CD4-positive, CD25-positive, alpha-beta regulatory T cell (primary cell): ENCODE results near the gene NXPH4. TPM values are rescaled to one million over a fixed set of nuclear protein-coding genes. Genes with fewer than 3 reads are reported as not detected.

ENCODE experiments used
- ATAC-seq, 2 donors: fragments of 150-1000 bp; cut with Tn5 transposase; one replicate each; pipeline ENCODE4 v1.10.0; 2021; ENCODE audit warnings: low read depth in 2 of 2, moderate number of reproducible peaks in 2 of 2, moderate library complexity in 1 of 2
- DNase-seq, 3 donors: peaks; one replicate each; pipeline versions ENCODE4 v3.0.0 to v3.0.0-alpha.2; 2012 to 2022; ENCODE audit warnings: mixed read lengths in 1 of 3
- H3K27ac ChIP-seq: one replicate; pipeline ENCODE4 v1.7.0; 2013; ENCODE audit warnings: mild to moderate bottlenecking, low read length; ENCODE audit not compliant: insufficient read depth, poor library complexity, severe bottlenecking
- H3K27me3 ChIP-seq: one replicate; pipeline ENCODE4 v1.7.0; 2013; ENCODE audit warnings: low read length; ENCODE audit not compliant: control insufficient read depth, insufficient read depth
- H3K36me3 ChIP-seq: one replicate; pipeline ENCODE4 v1.7.0; 2013; ENCODE audit warnings: mild to moderate bottlenecking, low read length, moderate library complexity; ENCODE audit not compliant: control insufficient read depth, insufficient read depth
- H3K4me1 ChIP-seq: 2 replicates; pipeline ENCODE4 v1.7.0; 2013; ENCODE audit warnings: mild to moderate bottlenecking, low read length; ENCODE audit not compliant: insufficient read depth, control insufficient read depth, poor library complexity, severe bottlenecking
- H3K4me3 ChIP-seq: one replicate; pipeline ENCODE4 v1.7.0; 2013; ENCODE audit warnings: low read depth, mild to moderate bottlenecking, low read length, moderate library complexity
- H3K9me3 ChIP-seq, 2 experiments: 1 replicate in 1 of 2; 2 replicates in 1 of 2; pipeline ENCODE4 v1.7.0; 2013; ENCODE audit warnings: low read length in 2 of 2, mild to moderate bottlenecking in 1 of 2, moderate library complexity in 1 of 2; ENCODE audit not compliant: control insufficient read depth in 2 of 2
- H3K27ac Mint-ChIP-seq, 3 donors: one replicate each; pipeline ENCODE4 v1.8.0; 2020 to 2022; ENCODE audit warnings: mild to moderate bottlenecking in 3 of 3, mixed read lengths in 3 of 3, moderate library complexity in 2 of 3
- H3K27me3 Mint-ChIP-seq: one replicate; pipeline ENCODE4 v1.8.0; 2022; ENCODE audit warnings: mild to moderate bottlenecking, mixed read lengths
- H3K36me3 Mint-ChIP-seq: one replicate; pipeline ENCODE4 v1.8.0; 2020; ENCODE audit warnings: mixed read lengths
- H3K4me1 Mint-ChIP-seq, 4 donors: one replicate each; pipeline ENCODE4 v1.8.0; 2020 to 2022; ENCODE audit warnings: mixed read lengths in 4 of 4, mild to moderate bottlenecking in 1 of 4
- H3K4me3 Mint-ChIP-seq, 4 donors: one replicate each; pipeline ENCODE4 v1.8.0; 2020 to 2022; ENCODE audit warnings: mild to moderate bottlenecking in 4 of 4, mixed read lengths in 4 of 4, moderate library complexity in 3 of 4
- H3K9me3 Mint-ChIP-seq, 7 donors: one replicate each; pipeline ENCODE4 v1.8.0; 2020 to 2022; ENCODE audit warnings: mixed read lengths in 7 of 7, mild to moderate bottlenecking in 3 of 7, moderate library complexity in 2 of 7
- polyA plus RNA-seq, 4 donors: library from polyadenylated mRNA; unstranded; fragments of 300-500 nt; fragmentation: Illumina TruSeq; gene quantifications; one replicate each; pipeline ENCODE4 v1.2.3, GENCODE V29; 2021
- total RNA-seq: library from RNA; stranded (reverse); gene quantifications from one replicate; pipeline ENCODE4 v1.2.3, GENCODE V29; 2022

NXPH4 gene
- total and polyA plus RNA-seq, 5 donors from 2014 or later, result 0.09 to 0.49 (median 0.29) TPM; not detected in 1

DNA sequence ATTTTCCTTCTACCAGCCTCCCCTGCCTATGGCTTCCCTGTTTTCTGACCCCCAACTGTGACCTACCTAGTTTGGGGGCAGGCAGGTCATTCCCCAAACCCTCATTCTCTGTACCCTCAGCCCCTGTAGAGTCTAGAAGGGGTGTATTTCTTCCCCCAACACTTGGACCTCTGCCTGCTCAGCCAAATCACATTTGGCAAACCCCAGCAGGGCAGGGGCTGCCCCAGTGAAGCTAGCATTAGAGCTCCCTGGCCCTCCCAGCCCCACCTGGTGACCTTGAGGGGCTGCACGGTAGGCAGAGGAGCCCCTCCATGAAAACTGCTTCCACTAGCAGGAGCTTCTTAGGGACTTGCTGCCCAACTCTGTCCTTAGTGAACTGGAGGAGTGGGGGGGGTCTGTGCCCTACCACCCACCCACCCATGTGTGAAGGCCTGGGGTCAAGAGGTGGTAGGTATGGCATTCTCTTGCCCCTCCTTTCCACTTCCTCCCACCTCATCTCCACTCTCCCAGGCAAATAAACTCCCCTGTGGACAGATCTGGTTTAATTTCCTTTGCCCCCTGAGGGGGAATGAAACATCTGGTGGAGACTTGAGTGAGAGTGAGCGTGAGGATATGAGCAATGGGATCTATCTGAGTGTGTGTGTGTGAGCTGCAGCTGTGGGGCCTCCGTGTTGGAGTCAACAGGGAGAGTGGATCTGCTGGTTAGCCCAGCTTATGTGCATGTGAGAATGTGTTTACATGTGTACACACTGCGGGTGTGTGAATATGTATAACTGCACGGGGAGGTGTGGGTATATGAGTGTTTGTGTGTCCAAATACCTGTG, 1.6 kb downstream of the NXPH4 start:
- H3K27me3 Mint-ChIP-seq, result peaks cover 85% of the 10 kb centered on the region
- H3K9me3 ChIP-seq, result no peaks in the 10 kb centered on the region
- peak overlapping the region in 1 of 3 donors; percentile 67 for H3K27ac Mint-ChIP-seq
- H3K9me3 Mint-ChIP-seq, result peaks cover 0 to 3% (median 0%) of the 10 kb centered on the region in 7 donors
- H3K27ac ChIP-seq, result no peak overlapping the region
- no peak for DNase-seq
- H3K36me3 Mint-ChIP-seq, result peaks cover 3% of the 10 kb centered on the region
- ATAC-seq, result no peak
- no peak overlapping the region for H3K4me3 ChIP-seq
- peak overlapping the region in 3 of 4 donors; percentile 48 to 83 (median 82) for H3K4me3 Mint-ChIP-seq
- H3K36me3 ChIP-seq, result no peaks in the 10 kb centered on the region
- peaks cover 47% of the 10 kb centered on the region for H3K4me1 ChIP-seq
- H3K27me3 ChIP-seq, result peaks cover 53% of the 10 kb centered on the region
- peaks cover 4 to 64% (median 38%) of the 10 kb centered on the region in 4 donors for H3K4me1 Mint-ChIP-seq

- H3K9me3 ChIP-seq, result no peaks in the 10 kb centered on the region
- H3K27ac ChIP-seq, result no peak overlapping the region
- peaks cover 0 to 3% (median 0%) of the 10 kb centered on the region in 7 donors for H3K9me3 Mint-ChIP-seq
- H3K27me3 Mint-ChIP-seq, result peaks cover 85% of the 10 kb centered on the region
- H3K4me1 Mint-ChIP-seq, result peaks cover 0 to 56% (median 30%) of the 10 kb centered on the region in 4 donors
- H3K4me3 Mint-ChIP-seq, result peak overlapping the region in 2 of 4 donors; percentile 41 to 83
- ATAC-seq (no peak), DNase-seq (no peak)
- H3K36me3 Mint-ChIP-seq, result peaks cover 3% of the 10 kb centered on the region
- H3K27me3 ChIP-seq, result peaks cover 50% of the 10 kb centered on the region
- H3K4me3 ChIP-seq, result no peak overlapping the region
- peaks cover 36% of the 10 kb centered on the region for H3K4me1 ChIP-seq
- no peaks in the 10 kb centered on the region for H3K36me3 ChIP-seq
- no peak overlapping the region for H3K27ac Mint-ChIP-seq
Observed at GRCh38 chr12:57219205-57219992, 2.8 kb downstream of the NXPH4 start.

- DNase-seq (no peak), ATAC-seq (no peak)
- Histone ChIP-seq H3K4me1 (peaks cover 38% of the 10 kb centered on the region), H3K9me3 (no peaks in the 10 kb centered on the region), H3K4me3 (no peak overlapping the region), H3K27me3 (peaks cover 44% of the 10 kb centered on the region), H3K36me3 (no peaks in the 10 kb centered on the region), H3K27ac (no peak overlapping the region)
- Mint-ChIP-seq H3K4me1 (peaks cover 0 to 52% (median 28%) of the 10 kb centered on the region in 4 donors), H3K36me3 (peaks cover 3% of the 10 kb centered on the region), H3K9me3 (peaks cover 0 to 3% (median 0%) of the 10 kb centered on the region in 7 donors), H3K27me3 (peaks cover 79% of the 10 kb centered on the region), H3K27ac (no peak overlapping the region), H3K4me3 (peak overlapping the region in 2 of 4 donors; percentile 41 to 42)
Observed at GRCh38 chr12:57219993-57220754, 3.6 kb downstream of the NXPH4 start.

- Histone ChIP-seq H3K27me3 (peaks cover 38% of the 10 kb centered on the region), H3K4me1 (peaks cover 38% of the 10 kb centered on the region), H3K9me3 (no peaks in the 10 kb centered on the region), H3K4me3 (no peak overlapping the region), H3K27ac (no peak overlapping the region), H3K36me3 (no peaks in the 10 kb centered on the region)
- DNase-seq (no peak), ATAC-seq (no peak)
- peaks cover 0 to 4% (median 0%) of the 10 kb centered on the region in 7 donors for H3K9me3 Mint-ChIP-seq
- H3K36me3 Mint-ChIP-seq, result peaks cover 3% of the 10 kb centered on the region
- peaks cover 0 to 51% (median 23%) of the 10 kb centered on the region in 4 donors for H3K4me1 Mint-ChIP-seq
- H3K27ac Mint-ChIP-seq, result no peak overlapping the region
- peak overlapping the region in 2 of 4 donors; percentile 11 to 27 for H3K4me3 Mint-ChIP-seq
- H3K27me3 Mint-ChIP-seq, result peaks cover 73% of the 10 kb centered on the region
Observed at GRCh38 chr12:57220770-57221168, 4.2 kb downstream of the NXPH4 start.

DNA sequence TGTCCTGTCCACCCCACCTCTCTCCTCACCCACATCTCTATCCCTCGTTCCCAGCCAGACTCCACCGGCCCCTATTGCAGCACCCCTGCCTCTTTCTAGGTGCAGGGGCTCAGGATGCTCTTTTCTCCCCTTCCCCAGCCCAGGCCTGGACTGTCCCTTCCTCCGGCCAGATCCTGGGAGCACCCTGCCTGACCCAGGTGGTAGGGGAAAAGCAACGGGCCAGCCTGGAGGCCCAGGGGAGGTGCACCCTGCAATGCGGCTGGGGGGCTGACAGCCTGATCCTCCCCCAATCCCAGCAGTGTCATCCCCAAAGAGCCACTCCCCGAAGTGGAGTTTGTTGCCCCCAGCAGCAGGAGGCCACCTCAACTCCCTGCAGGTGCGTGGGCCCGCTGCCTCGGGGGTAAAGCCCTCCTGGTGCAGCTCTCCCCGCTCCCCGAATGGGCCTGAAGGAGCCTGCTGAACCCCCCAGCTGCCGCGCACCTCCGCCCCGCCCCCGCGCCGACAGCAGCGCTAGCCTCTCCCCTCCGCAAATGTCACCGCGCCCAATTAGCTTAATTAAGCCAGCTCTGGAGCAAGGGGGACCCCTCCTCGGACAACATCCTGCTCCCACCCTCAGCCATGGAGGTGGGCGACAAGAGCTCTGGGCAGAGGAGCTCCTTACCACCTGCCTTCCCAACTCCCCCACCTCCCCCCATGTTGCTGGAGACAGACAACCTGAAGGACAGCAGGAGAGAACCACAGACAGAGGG, 4.7 kb downstream of the NXPH4 start:
- DNase-seq (no peak), ATAC-seq (no peak)
- H3K27ac Mint-ChIP-seq, result no peak overlapping the region
- Histone ChIP-seq H3K36me3 (no peaks in the 10 kb centered on the region), H3K9me3 (no peaks in the 10 kb centered on the region), H3K4me1 (peaks cover 36% of the 10 kb centered on the region), H3K27me3 (peaks cover 38% of the 10 kb centered on the region), H3K4me3 (no peak overlapping the region), H3K27ac (no peak overlapping the region)
- peaks cover 3% of the 10 kb centered on the region for H3K36me3 Mint-ChIP-seq
- peaks cover 71% of the 10 kb centered on the region for H3K27me3 Mint-ChIP-seq
- H3K4me3 Mint-ChIP-seq, result peak overlapping the region in 2 of 4 donors; percentile 11 to 27
- H3K9me3 Mint-ChIP-seq, result peaks cover 0 to 4% (median 0%) of the 10 kb centered on the region in 7 donors
- H3K4me1 Mint-ChIP-seq, result peaks cover 0 to 51% (median 23%) of the 10 kb centered on the region in 4 donors

DNA sequence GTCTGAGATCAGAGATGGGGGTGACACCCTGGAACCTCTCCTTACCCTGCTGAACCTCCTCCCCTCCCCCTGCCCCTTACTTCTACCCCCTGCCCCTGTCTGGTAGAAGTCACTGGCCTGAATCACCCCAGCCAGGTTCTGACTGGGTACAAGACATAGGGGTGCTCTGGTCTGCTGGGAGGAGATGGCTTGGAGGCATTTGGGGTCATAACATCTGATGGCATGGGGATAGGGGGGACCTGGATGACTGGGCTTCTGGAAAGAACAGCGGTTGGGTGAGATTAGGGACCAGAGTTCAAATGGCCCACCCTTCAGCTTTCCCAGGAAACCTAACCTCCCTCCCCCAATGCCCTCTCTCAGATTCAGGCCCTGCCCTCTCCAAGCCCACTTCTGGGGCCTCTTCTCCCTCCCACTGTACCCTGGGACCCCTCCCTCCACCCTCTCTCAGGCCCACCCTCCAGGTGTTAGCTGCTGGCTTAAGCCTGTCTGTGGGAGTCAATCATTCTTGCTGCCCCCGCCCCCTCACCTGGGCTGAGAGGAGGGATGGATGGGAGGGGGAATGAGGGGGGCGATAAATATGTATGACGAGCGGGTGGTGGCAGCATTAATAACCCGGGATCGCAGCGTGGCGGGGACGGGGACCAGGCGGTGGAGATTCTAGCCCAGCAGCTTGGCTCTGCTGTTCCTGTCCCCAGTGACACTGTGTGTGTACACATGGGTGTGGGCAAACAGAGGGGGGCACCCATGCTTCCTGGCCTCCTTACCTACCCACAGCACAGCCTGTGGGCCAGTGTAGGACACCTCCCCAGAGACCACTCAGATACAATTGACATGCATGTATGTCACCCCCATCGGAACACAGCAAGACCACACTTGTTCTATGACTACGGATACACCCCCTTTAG, 5.9 kb downstream of the NXPH4 start:
- ATAC-seq (no peak), DNase-seq (no peak)
- Histone ChIP-seq H3K9me3 (no peaks in the 10 kb centered on the region), H3K27ac (no peak overlapping the region), H3K36me3 (no peaks in the 10 kb centered on the region), H3K4me1 (peaks cover 31% of the 10 kb centered on the region), H3K4me3 (no peak overlapping the region), H3K27me3 (peaks cover 35% of the 10 kb centered on the region)
- H3K4me3 Mint-ChIP-seq, result peak overlapping the region in 1 of 4 donors; percentile 51
- peaks cover 5 to 56% (median 23%) of the 10 kb centered on the region in 4 donors for H3K4me1 Mint-ChIP-seq
- no peak overlapping the region for H3K27ac Mint-ChIP-seq
- H3K27me3 Mint-ChIP-seq, result peaks cover 71% of the 10 kb centered on the region
- peaks cover 0 to 3% (median 0%) of the 10 kb centered on the region in 7 donors for H3K9me3 Mint-ChIP-seq
- peaks cover 3% of the 10 kb centered on the region for H3K36me3 Mint-ChIP-seq
